HG03521 (cell line): ENCODE measurements around the gene RPL37.
"Not testable (repeated sequence)": the region's sequence is repeated elsewhere in the genome, so short reads cannot be mapped to it uniquely, and the experiment has no call there.

Source experiments
- ATAC-seq: cut with Tn5 transposase; IDR thresholded peaks from one replicate; pipeline ENCODE4 v1.9.1; 2021; ENCODE audit warnings: mild to moderate bottlenecking, moderate library complexity; ENCODE audit not compliant: unreplicated experiment

RPL37 gene

DNA sequence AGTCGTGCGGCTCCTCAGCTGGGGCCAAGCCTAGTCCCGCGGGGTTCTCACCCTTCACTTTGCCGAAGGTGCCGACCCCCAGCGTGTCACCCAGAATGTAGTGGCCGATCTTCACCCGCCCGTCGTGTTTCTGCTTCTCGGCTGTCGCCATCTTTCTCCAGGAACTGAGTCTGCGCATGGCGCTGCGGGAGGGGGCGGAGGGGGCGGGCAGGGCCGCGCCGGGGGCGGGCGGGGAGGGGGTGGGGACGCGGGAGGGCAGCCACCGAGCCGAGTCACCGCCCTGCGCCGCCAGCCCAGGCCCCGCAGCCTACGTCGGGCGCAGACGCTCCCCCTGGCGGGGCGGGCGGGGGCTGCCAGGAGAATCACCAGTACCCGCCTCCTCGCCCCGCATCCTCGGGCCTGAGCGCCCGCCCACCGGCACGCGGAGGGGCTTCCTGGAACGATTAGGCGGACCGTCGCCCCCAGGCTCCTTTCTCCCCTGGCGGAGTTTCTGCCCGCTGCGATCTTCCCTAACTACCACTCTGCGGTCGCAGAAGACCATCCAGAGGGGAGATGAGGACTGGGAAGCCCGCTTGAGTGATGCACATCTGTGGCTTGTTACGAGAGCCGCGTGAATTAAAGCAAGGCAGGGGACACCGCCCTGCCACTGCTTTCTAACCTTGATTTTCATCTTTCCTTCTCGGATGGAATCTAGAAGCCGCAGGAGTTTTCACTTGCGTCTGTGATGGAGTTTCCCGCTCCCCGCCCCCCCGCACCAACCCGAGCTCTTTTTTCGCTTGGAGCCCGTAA, 36.8 kb downstream of the RPL37 start, which contains the start of gene PRKAA1:
Gene PRKAA1, minus strand, starts transcription at position 363 of the 789 bp plus-strand sequence. Its CDS starts 185 bp downstream, at position 178.
- ATAC-seq = peak; percentile 99

DNA sequence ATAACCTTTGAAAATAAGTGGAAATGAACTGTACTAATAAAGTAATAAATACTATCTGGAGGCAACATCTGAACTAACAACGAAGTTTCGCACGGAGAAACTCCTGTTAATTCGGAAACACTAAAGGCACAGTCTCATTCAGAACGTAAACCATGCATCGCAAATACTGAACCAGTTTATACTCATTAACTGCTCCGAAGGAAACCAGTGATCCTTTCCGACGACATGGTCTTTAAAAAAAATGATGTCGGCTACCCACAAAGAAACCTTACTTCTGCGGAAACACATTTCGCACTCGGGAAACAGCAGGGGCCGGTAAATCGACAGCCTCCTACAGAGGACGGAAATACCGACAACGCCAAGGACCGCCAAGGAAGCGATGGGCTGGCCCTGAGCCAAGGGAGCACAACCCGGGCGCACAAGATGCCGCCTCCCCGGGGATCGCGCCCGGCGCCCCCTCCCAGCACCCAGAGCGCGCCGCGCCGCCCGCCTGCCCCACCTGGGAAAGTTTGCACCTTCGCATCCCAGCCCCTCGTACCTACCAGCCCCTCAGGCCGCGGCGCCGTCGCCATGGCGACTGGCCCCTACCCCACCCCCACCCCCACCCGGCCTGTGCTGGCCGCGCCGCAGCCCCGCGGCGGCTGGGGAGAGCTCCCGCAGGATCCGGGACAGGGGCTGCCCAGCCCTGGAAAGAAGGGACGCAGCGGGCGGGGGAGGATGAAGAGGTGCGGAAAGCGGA, 37.6 kb downstream of the RPL37 start:
- peak; percentile 30 for ATAC-seq

DNA sequence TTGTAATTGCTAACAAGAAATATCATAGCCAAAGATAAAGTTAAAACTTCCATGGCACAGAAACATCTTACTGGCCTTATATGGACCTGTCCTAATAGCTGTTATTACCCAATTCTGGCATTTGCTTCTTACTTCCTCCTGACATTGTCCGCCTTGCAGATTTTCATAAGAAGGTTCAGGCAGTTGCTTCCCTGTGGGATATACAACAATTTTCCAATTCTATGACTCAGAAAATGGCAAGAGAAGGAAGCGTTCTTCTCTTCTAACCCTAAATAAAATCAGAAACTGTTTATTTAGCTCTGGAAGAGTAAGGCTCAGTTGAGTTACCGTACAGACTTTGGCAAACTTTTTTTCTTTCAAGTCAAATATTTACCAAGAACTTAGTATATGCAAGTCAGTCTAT, 38.5 kb downstream of the RPL37 start:
- ATAC-seq = no peak

DNA sequence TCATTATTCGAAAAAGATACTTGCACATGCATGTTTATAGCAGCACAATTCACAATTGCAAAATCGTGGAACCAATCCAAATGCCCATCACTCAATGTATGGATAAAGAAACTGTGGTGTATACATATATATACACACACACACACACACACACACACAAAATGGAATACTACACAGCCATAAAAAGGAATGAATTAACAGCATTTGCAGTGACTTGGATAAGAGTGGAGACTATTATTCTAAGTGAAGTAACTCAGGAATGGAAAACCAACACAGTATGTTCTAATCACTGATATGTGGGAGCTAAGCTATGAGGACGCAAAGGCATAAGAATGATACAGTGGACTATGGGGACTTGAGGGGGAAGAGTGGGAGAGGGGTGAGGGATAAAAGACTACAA, 40.1 kb downstream of the RPL37 start:
- ATAC-seq = not testable (repeated sequence)

DNA sequence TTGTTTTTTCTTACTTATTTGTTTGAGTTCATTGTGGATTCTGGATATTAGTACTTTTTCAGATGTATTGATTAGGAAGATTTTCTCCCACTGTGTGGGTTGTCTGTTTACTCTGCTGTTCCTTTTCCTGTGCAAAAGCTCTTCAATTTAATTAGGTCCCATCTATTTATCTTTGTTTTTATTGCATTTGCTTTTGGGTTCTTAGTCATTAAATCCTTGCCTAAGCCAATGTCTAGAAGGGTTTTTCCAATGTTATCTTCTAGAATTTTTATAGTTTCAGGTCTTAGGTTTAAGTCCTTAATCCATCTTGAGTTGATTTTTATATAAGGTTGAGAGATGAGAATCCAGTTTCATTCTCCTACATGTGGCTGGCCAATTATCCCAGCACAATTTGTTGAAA, 40.7 kb downstream of the RPL37 start:
- not testable (repeated sequence) for ATAC-seq

DNA sequence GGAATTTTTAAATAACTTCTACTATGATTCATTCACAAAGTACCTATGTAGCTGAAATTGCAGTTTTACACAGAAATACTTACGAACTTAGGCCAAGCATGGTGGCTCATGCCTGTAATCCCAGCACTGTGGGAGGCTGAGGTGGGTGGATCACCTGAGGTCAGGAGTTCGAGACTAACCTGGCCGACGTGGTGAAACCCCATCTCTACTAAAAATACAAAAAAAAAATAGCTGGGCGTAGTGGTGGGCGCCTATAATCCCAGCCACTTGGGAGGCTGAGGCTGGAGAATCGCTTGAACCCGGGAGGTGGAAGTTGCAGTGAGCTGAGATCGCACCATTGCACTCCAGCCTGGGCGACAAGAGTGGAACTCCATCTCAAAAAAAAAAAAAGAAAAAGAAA, 42.3 kb downstream of the RPL37 start:
- ATAC-seq = not testable (repeated sequence)

DNA sequence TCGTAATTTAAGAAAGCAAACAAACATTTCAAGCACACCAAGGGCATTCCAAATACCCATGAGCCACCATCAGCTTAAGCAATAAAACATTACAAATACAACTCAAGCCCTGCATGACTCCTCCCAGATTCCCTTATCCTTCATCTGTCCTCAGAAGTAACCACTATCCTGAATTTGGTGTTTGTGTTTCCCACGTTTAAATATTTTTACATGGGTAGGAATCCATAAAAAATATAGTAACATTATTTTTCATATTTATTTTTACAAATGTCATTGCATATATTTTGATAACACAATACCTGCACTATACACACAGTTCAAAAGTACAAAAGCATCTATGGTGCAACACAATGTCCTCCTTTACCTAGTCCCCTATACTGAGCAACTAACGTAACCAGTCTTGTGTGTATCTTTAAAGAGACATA, 43.3 kb downstream of the RPL37 start:
- ATAC-seq = no peak

DNA sequence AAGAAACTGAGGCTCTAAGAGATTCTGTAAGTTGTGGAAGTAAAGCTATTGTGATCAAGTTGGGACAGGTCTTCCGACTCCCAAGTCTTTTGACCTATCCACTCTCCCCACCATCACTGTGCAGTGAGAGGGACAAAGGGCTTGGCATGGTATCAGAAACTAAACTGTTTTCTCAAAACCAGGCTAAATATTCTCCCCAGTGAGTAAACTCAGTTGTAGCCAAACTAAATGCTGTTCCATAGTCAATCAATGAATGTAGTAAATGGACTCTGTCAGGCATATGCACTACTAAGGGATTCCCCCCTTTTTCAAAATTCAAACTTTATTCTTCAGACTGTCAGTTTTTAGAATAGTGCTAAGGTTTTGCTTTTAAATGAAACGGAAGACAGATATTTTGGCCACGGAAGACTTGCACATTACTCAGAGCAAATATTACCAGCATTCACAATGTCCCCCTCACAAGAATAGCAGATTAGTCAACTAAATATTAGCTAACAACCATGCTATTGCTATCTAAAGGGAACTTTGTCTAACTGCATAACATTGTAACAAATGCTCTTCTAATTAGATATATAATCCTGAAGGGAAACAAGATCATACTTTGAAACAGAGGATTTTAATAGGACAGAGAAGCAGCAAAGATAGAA, 44.0 kb downstream of the RPL37 start:
- ATAC-seq = no peak

DNA sequence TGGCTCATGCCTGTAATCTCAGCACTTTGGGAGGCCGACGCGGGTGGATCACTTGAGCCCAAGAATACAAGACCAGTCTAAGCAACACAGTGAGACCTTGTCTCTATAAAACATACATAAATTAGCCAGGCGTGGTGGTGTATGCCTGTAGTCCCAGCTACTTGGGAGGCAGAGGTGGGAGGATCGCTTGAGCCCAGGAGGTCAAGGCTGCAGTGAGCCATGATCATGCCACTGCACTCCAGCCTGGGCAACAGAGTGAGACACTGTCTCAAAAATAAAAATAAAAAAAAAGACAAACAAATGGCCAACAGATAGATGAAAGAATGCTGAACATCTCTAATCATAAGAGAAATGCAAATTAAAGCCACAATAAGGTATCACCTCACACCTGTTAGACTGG, 46.1 kb downstream of the RPL37 start:
- not testable (repeated sequence) for ATAC-seq

DNA sequence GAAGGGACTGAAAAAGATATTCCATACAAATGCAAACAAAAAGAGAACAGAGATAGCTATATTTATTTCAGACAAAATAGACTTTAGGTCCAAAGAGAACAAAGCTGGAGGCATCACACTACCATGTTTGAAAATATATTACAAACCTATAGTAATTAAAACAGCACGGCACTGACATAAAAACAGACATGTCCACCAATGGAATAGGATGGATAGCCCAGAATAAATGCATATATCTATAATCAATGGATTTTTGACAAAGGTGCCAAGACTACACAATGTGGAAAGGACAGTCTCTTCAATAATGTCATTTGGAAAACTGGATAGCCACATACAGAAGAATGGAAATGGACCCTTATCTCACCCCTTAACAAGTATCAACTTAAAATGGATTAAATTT, 47.0 kb downstream of the RPL37 start:
- no peak for ATAC-seq

DNA sequence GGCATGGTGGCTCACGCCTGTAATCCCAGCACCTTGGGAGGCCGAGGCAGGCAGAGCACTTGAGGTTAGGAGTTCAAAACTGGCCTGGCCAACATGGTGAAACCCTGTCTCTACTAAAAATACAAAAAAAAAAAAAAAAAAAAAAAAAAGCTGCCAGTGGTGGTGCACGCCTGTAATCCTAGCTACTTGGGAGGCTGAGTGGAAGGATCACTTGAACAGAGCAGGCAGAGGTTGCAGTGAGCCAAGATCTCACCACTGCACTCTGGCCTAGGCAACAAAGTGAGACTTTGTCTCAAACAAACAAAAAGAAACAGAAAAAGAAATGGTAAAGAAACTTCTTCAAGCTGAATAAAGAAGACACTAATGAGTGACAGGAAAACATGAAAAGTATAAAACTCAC, 48.4 kb downstream of the RPL37 start:
- not testable (repeated sequence) for ATAC-seq

DNA sequence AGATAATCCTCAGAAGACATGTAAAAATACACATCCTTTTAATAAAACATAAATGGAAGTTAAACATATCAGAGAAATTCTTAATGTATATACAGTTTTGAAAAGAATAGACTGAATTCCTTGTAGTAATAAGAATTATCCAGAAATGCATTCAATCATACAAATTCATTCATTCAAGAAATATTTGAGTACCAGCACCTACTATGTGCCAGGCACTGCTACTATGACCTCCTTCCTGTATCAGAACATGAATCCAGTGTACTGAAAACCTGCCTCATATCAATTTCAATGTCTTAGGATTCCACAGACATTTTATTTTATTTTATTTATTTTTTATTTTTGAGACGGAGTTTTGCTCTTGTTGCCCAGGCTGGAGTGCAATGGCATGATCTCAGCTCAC, 50.1 kb downstream of the RPL37 start:
- no peak for ATAC-seq

DNA sequence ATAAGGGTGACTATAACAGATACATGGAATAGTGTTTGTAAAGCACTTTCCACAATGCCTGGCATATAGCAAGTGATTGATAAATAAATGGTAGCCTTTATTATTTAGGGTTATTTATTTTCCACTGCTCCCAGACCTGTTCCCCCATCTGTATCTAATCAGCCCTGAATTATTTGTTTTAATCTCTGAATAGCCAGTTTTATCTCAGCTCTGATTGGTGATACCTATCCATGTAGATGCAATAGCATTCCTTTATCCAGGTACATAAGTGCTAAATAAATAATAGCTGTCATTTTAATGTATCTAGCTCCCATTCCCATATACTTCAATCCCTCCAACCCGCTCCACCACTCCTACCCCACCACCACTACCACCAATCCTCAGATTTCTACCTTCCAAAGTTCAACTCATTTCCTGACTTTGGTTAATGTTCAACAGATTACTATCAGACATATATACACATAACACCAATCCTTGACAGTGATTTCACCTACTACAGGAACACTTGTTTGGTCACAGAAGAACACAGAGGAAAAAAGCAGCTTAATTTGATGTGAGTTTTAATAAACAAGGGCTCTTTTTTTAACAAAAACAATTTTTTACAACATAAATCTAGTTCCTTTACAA, 50.9 kb downstream of the RPL37 start:
- ATAC-seq = no peak

DNA sequence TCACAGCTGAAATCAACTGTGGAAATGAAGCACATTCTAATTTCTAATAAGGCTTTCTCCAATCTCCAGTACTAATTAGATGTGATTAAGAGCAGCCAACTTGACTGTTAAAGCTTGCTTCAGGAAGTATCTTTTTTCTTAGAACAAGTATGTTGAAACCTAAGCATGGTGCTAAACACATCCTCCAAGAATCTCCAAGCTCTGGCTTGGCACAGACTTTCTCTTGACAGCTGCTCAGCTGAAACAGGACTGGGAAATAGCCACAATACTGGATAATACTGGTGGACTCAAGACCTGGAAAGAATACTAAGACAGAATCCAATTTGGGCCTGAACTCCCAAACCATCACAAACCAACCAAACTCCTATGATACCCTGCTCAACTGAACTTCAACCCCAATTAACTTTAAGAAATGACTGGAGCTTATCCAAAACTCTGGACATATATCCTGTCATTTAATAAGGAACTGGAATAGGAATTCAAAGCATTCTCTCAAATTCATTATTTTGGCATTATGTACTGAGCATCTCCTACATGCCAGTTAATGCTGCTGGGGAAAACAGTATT, 53.1 kb downstream of the RPL37 start:
- no peak for ATAC-seq

DNA sequence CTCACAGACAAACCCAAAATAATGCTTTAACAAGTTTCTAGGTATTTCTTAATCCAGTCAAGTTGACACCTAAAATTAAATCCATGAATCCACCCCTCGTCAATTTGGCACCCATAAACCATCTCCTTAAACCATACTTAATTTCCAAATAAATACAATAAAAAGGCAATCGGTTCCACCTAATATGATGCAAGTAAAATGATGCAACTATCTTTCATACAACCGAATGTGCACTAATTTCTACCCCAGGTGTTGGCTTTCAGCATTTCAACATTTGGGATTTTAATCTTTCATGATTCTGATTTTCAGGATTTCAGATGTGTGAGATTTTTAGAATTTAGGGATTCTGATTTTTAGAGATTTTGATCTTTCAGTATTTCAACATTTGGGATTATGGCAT, 54.2 kb downstream of the RPL37 start:
- ATAC-seq = no peak

DNA sequence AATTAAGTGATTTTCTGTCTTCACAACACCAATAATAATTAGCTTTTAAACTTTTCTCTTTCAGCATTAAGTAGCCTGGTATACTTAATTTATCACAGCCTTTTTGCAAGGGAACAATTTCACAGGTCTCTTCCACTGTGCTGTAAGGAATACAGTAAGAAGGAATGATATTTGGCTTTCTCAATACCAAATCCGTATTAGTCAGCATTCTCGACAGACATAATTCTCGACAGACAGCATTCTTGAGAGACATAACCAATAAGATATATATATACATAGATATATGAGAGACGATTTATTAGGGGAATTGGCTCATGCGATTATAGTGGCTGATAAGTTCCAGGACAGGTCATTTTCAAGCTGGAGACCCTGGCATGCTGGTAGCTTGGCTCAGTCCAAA, 54.8 kb downstream of the RPL37 start:
- ATAC-seq = no peak

DNA sequence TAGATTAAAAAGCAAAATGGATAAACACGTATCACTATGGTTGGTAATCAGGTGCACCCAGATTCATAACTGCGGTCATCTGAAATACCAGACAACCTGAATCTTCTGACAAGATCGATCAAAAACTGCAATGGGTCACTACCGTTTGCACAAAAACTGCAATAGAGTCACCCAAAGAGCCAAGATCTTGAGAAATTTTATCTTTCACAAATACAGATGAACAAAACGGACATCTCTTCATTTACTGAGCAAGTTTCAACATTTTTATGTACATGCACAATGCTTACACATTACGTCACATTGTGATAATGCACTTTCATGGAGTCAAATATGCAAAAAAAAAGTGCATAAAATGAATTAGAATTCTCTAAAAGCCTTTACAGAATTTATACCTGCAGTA, 55.5 kb downstream of the RPL37 start:
- ATAC-seq = no peak

DNA sequence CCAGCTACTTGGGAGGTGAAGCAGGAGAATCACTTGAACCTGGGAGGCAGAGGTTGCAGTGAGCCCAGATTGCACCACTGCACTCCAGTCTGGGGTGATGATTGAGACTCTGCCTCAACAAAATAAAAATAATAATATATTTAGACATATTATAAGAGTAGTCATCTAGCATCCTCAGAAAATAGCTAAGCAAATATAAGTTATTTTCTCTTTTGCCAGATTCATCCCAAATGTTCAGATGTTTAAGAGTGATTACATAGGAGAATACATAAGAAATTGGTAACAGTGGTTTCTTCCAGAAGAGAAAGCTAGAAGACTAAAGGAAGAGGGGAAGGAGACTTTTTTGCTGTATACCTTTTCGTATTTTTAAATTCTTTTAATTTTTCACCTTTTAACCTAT, 56.9 kb downstream of the RPL37 start:
- ATAC-seq = no peak

DNA sequence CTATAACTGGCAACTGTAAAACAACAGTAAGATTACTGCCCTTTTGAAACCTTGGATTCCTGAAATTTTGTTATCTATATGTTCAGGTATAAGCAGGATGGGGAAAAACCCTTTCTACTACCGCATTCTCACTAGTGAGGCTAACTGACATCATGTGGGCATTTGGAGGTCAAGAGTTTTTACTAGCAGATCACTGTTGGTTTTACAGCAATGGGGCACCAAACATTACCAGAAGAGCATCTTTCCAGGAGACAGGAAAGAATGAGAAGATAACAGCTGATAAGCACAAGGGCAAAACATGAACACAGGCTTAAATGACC, 58.4 kb downstream of the RPL37 start:
- ATAC-seq = no peak

DNA sequence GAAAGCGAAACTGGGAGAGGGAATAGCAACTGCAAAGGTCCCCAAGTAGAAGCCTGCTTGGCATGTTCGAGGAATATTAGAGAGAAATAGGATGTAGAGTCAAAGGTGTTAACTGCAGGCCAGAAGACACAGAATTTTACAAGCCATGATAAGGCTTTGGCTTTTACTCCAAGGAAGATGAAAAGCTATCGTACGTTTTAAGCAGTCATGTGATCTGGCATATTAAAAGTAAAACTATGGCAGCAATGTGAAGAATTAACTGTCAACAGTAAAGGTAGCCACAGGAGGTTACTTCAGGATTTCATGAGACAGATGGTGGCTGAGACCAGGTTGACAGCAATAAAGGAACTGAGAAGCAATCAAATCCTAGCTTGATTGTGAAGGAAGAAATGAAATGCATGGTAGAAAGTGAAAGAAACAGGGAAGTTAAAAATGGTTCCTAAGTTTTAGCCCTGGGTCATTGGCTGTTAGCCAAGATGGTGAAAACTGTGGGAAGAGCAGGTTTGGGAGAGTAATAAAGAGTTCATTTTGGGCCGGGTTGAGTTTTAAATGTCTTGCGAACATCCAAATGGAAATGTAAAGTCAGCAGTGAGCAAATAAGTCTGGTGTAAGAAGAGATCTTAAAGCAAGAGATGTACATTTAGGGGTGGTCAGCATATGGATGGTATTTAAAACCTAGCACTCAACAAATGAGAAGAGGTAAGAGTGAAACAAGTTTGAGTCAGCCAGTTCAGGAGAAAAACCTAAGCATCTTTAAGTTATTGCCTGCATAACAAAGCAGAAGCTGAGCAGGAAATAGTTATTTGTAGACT, 59.0 kb downstream of the RPL37 start:
- ATAC-seq = no peak
